SK-N-DZ (cell line): ENCODE results near the gene OR2T10.
"Not testable (repeated sequence)": the region's sequence is repeated elsewhere in the genome, so short reads cannot be mapped to it uniquely, and the experiment has no call there.

Experiments
- DNase-seq: peaks from one replicate; pipeline ENCODE4 v3.0.0-alpha.2; 2015; ENCODE audit warnings: low spot score
- small RNA-seq, 2 experiments: library from RNA; depleted of rRNA; stranded (forward); fragments of <200 nt; gene quantifications; one replicate each; pipeline ENCODE3, GENCODE V24; 2014

OR2T10 gene

DNA sequence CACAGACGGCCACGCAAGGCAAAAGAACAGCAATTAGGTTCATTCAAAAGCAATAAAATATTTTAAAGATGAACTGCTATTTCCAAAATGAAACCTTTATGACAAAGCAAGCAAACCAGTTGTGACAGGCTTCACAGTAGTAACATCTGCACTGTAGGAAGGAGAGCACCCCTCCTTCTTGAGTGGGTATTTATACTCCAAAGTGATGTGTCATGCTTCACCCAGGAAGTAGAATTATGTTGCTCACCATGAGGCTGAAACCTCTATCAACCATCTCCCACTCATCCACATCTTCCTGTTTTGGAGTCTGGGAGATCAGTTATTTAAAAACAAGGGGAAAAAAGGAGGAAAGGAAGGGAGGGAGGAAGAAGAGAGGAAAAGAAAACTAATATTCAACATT is 885 bp downstream of the OR2T10 start:
- DNase-seq: no peak

- no peak for DNase-seq
Measured at GRCh38 chr1:248593226-248593625, 4.3 kb downstream of the OR2T10 start.

GRCh38 chr1:248592655-248593054 is 4.8 kb downstream of the OR2T10 start:
- no peak for DNase-seq

GRCh38 chr1:248590055-248590454 is 7.4 kb downstream of the OR2T10 start:
- DNase-seq: no peak

DNA sequence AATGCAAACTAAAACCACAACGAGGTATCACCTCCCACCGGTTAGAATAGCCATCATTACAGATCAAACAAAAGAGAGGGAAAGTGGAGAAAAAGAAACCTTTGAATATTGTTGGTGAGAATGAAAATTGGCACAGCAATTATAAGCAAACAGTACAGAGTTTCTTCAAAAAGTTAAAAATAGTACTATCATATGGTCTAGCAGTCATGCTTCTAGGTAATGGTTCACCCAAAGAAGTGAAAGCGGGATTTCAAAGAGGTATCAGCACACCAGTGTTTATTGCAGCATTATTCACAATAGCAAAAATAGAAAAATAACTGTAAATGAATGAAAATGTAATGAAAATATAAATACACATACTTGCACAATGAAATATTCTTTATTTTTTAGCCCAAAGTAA is 8.2 kb downstream of the OR2T10 start:
- no peak for DNase-seq

GRCh38 chr1:248585266-248585665 is 12.2 kb downstream of the OR2T10 start:
- no peak for DNase-seq

DNA sequence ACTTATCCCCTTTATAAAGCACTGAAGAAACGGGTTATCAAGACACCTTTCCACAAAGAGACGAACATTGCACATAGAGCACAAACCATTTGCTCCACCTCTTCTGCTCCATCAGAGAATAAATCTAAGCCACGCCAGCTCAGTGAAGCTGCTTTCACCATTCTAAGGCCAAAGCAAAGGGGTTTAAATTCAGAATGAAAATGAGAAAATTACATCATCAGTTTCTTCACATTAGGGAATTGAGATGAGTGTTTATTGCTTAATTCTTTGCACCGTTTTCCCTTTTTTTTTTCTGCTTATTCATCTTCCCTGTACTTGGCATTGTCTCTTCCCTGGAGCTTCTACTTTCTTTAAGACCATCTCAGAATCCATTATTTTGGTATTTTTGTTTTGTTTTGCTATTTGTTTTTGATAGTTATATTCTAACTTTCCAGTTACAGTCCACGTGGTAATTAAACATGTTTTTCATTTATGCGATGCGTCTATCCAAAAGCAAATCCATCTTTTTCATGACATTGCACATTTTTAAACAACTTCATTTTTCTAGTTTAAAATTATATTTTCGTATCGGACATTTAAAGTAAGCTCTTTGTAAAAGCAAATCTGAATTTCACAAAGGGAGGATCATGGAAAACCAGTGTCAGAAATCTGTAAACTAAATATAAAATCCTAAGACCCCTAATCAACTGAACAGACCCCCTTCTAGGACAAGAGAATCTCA is 21.1 kb downstream of the OR2T10 start:
- DNase-seq: no peak

DNA sequence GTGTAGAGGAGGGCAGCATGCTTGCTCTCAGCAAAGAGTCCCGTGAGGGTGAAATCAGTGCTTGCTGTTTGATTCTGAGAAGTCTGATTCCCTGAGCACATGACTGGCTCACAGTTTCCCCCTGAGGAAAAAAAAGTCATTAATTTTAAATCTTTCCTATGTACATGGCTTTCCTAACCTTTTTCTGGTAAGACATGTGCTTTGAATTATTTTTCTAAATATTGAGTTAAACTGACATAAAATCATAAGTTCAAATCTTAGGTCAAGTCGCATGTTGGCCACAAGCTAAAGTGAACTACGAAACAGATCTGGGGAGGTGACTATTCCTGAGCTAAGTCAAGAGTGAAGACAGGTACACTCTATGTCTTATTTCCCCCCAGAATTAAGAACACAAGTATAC is 22.8 kb downstream of the OR2T10 start, which contains the start of gene OR2T34:
OR2T34 (minus strand) TSS at position 101 of the 400 bp plus-strand sequence; CDS start at position 101, 0 bp downstream.
- not testable (repeated sequence) for DNase-seq

- not testable (repeated sequence) for DNase-seq
Measured at GRCh38 chr1:248573856-248574255, 23.6 kb downstream of the OR2T10 start.

- DNase-seq: not testable (repeated sequence)
Measured at GRCh38 chr1:248572049-248572448, 25.5 kb downstream of the OR2T10 start.

DNA sequence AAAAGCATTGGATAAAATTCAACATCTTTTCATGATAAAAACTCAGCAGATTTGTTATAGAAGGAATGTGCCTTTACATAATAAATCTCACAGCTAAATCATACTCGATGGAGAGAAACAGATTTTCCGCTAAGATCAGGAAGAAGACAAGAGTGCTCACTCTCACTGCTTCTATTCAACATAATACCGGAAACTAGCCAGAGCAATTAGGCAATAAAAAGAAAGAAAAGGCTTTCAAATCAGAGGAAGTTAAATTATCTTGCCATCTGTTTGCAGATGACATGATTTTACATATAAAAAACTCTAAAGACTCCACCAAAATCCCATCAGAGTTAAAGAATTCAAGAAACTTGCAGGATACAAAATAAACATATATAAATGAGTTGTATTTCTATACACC is 26.7 kb downstream of the OR2T10 start:
- DNase-seq: not testable (repeated sequence)

- DNase-seq: not testable (repeated sequence)
Measured at GRCh38 chr1:248569049-248569448, 28.5 kb downstream of the OR2T10 start.

DNA sequence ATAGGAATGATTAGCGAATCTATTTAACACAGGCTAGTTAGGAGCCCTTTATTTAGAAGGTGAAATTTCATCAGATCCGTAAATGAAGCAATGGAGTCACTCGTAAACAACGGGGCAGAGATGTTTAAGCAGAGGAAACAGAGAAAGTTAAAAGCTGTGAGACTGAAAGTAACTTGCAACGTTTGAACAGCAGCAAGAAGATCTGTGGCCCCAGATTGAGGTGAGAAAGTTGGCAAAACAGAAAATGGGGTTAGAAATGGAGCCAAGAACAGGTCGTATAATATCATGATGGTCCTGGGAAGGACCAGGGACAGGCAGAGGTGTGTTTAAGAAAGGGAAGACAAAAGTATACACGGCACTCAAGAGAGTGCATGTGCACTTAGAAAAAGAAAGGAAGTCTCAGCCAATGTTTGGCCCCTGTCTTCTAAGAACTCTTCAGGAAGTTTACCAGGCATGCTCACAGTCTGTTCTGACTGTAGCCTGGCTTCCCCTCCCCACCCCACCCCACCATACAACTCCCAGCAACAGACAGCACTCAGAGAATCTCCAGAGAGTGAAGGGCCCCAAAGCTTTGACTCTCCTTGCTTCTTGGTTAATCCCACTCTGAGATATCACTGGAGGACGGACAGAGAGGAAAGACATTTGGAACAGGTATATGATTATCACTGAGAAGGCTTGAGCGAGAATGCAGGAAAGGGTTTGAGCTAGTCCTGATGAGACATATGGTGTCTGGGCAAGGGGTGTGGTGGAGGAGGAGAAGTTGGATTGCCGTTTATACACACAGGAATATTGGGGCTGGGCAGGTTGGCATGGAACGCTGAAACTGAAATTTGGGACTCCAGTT is 31.7 kb downstream of the OR2T10 start:
- DNase-seq: not testable (repeated sequence)

- DNase-seq: not testable (repeated sequence)
Measured at GRCh38 chr1:248562672-248563071, 34.8 kb downstream of the OR2T10 start, which contains the start of gene OR2T29. Gene OR2T29 (minus strand): TSS chr1:248562772. CDS start chr1:248559491, 3,281 bp downstream.

- not testable (repeated sequence) for DNase-seq
Measured at GRCh38 chr1:248551027-248551426, 46.5 kb downstream of the OR2T10 start.

DNA sequence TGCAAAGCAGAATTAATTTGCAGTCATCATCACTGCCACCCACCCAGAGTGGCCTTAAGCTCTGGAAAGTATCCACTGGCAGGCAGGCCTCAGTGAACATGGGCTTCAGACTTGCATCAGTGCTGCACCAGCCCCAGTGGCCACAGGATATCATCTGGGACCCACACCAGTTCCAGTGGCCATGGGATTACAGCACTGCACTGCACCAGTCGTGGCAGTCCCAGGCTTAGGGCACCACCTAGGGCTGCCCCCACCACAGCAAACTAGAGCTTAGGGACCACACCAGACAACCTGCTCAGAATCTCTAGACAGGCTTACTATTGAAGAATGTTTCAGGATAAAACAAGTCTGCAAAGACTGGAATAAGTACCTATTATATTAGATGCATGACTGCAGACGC is 50.1 kb downstream of the OR2T10 start:
- not testable (repeated sequence) for DNase-seq

Small RNAs within 50 kb of the gene (small RNA-seq; reads per million reads assigned to genes)
- gene RF00019: 0 reads per million in 2 experiments
